Measurements from ENCODE around the gene KCTD14.

- TF ChIP-seq CTCF (IDR thresholded peaks at IDR 0.05; ENCODE audit: insufficient read depth, low read depth, low read length) (no peak), EZH2 (IDR thresholded peaks at IDR 0.05; ENCODE audit: insufficient read depth, low read length) (no peak)
Measured at GRCh38 chr11:78022397-78023396, at the start of gene KCTD14.
